BJ (cell line): ENCODE measurements around the gene NT5DC1. TPM values are rescaled to one million over a fixed set of nuclear protein-coding genes. Genes with fewer than 3 reads are reported as not detected.

Source experiments
- CTCF ChIA-PET: fragments of 350-600 bp; formaldehyde crosslinking; extraction: SDS; loops from one replicate; lab custom pipeline; 2021; ENCODE audit warnings: antibody characterized with exemption, inconsistent platforms; lab: Yijun Ruan, JAX
- POLR2A ChIA-PET: fragments of 300-600 bp; sonication (Branson Sonifier 250); formaldehyde crosslinking; extraction: SDS; loops from one replicate; lab custom pipeline; 2021; ENCODE audit warnings: antibody characterized with exemption; lab: Charles Lee
- DNase-seq: peaks from one replicate; pipeline ENCODE4 v3.0.0-alpha.2; 2011; ENCODE audit warnings: low read depth
- H3K27me3 ChIP-seq: 2 replicates; pipeline ENCODE4 v1.6.0; 2011; ENCODE audit warnings: low read length; ENCODE audit not compliant: control insufficient read depth, insufficient read depth
- H3K36me3 ChIP-seq: 2 replicates; pipeline ENCODE4 v1.5.1; 2011; ENCODE audit warnings: low read length; ENCODE audit not compliant: control insufficient read depth, insufficient read depth
- H3K4me3 ChIP-seq: 2 replicates; pipeline ENCODE4 v1.5.1; 2011; ENCODE audit warnings: low read depth, mild to moderate bottlenecking, control low read depth, low read length
- polyA plus RNA-seq: library from polyadenylated mRNA; depleted of rRNA; stranded (reverse); fragments of >200 nt; gene quantifications from 2 replicates; pipeline ENCODE4 v1.2.3, GENCODE V29; 2011
- TF ChIP-seq, protein P1 (sequence below): IDR thresholded peaks from 2 replicates; pipeline ENCODE4 v1.5.1; 2011; ENCODE audit warnings: low read depth, mild to moderate bottlenecking, control low read depth, inconsistent platforms, low read length, moderate library complexity; ENCODE audit not compliant: insufficient read depth

Gene NT5DC1
- polyA plus RNA-seq, 1 experiment, result 12.3 TPM

DNA sequence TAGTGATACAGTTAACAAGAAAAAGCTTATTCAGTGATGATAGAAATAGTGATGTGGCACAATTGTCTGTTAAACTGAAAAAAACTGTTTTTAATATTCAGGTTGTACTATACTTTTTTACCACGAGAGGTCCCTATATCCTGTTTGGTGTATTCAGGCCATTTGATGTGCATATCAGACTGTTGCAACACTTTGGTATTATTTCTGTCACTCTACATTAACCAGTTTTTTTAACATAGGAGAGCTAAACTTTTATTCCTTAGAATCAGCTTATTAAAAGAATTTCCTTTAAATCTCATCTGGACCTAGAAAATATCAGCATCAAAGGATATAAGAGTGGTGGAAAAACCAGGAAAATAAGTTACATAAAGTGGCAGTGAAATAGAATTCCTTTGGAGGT, 116.4 kb downstream of the NT5DC1 start:
- CTCF ChIA-PET, result interaction anchor here (0.8 to 6.0 kb wide), 18 partner anchors 8 to 431 kb away, joined by 3 to 48 read pairs (median 4); partner anchors contain the start of gene TSPYL1

DNA sequence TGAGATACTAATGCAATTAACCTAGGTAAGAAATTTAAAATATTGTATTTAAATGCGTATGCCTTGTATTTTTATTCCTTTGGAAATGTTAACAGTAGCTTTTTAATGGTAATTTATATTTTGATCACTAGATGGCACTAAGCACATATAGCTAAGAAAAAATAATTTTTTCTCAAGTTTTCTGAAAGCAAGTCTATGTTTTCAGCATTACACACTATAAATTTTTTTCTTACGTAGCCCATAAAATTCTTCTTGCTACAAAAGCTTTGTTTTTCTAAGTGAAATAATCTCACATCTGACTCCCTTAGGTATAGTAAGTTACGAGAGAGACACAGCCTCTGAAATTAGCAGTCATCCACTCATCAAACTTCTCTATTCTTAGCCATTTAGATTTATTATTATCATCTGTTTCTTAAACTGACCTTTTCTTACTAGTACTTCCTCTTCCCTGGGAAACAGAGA, 117.5 kb downstream of the NT5DC1 start:
- POLR2A ChIA-PET, result no interaction called here
- H3K4me3 ChIP-seq, result no peak overlapping the region
- no peaks in the 10 kb centered on the region for H3K27me3 ChIP-seq
- TF ChIP-seq, protein P1, sequence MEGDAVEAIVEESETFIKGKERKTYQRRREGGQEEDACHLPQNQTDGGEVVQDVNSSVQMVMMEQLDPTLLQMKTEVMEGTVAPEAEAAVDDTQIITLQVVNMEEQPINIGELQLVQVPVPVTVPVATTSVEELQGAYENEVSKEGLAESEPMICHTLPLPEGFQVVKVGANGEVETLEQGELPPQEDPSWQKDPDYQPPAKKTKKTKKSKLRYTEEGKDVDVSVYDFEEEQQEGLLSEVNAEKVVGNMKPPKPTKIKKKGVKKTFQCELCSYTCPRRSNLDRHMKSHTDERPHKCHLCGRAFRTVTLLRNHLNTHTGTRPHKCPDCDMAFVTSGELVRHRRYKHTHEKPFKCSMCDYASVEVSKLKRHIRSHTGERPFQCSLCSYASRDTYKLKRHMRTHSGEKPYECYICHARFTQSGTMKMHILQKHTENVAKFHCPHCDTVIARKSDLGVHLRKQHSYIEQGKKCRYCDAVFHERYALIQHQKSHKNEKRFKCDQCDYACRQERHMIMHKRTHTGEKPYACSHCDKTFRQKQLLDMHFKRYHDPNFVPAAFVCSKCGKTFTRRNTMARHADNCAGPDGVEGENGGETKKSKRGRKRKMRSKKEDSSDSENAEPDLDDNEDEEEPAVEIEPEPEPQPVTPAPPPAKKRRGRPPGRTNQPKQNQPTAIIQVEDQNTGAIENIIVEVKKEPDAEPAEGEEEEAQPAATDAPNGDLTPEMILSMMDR, result peak; percentile 39
- CTCF ChIA-PET, result interaction anchor here (0.6 to 6.0 kb wide), 14 partner anchors 11 to 430 kb away, joined by 3 to 48 read pairs (median 7); partner anchors contain the start of gene TSPYL1
- no peaks in the 10 kb centered on the region for H3K36me3 ChIP-seq
- DNase-seq, result no peak

More for the DNA sequence above, 116.4 kb downstream of the NT5DC1 start:
- TF ChIP-seq, protein P1, result peak; percentile 49
- H3K27me3 ChIP-seq, result no peaks in the 10 kb centered on the region
- POLR2A ChIA-PET, result no interaction called here
- H3K36me3 ChIP-seq, result no peaks in the 10 kb centered on the region
- DNase-seq, result no peak
- H3K4me3 ChIP-seq, result no peak overlapping the region

DNA sequence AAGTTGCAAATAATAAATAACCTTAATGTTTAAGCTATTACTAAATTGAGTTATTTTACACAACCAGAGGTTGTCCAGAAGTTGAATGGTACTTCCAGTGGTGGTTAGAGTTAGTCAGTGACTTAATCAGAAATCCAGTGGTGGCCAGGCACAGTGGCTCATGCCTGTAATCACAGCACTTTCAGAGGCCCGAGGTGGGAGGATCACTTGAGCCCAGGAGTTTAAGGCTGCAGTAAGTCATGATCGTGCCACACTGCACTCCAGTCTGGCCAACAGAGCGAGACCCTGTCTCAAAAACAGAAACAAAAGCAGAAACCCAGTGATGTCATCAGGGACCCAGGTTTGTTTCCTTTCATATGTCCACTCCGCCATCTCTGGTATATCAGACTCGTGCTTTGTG, 118.2 kb downstream of the NT5DC1 start:
- no peaks in the 10 kb centered on the region for H3K27me3 ChIP-seq
- ChIA-PET POLR2A (no interaction called here), CTCF (interaction anchor here (1.1 to 6.0 kb wide), 8 partner anchors 10 to 429 kb away, joined by 3 to 48 read pairs (median 11); no protein-coding TSS in a partner anchor)
- TF ChIP-seq, protein P1, result no peak
- H3K36me3 ChIP-seq, result no peaks in the 10 kb centered on the region
- no peak overlapping the region for H3K4me3 ChIP-seq
- no peak for DNase-seq

DNA sequence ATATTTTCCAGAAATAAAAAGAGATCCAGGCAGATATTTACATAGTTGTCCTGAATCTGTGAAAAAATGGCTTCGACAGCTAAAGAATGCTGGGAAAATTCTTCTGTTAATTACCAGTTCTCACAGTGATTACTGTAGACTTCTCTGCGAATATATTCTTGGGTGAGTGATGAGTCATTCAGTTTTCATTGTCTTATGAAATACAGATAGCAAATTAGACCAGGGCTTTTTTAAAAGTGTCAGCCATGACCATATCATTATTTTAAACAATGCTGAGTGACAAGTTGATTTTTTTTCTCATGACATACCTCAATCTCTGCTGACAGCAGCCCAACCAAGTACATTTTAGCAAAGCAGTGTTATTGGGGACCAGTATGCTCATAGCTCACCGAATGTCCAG, 120.4 kb downstream of the NT5DC1 start:
- no peak for DNase-seq
- POLR2A ChIA-PET, result no interaction called here
- no peaks in the 10 kb centered on the region for H3K27me3 ChIP-seq

DNA sequence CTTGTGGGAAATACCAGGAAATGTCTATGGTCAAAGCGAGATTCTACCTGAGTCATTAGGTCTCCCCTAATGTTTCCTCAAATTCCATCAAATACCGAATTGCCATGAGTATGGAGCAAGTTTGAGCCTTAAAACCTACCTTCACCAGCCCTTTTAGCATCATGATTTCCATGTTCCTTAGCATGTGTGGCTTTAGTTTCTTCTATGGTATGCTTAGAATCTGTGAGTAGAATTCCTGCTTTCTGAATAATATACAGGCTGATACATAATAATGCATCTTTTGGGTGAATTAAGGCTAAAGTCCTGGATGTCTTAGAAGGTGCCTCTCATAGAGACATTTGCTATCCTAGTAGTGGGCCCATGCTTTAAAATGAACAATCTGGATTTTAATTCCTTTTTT, 121.3 kb downstream of the NT5DC1 start:
- ChIA-PET POLR2A (no interaction called here), CTCF (interaction anchor here (6.0 kb wide), 1 partner anchor 47 kb away, joined by 48 read pairs; no protein-coding TSS in a partner anchor)
- Histone ChIP-seq H3K4me3 (no peak overlapping the region), H3K27me3 (no peaks in the 10 kb centered on the region), H3K36me3 (no peaks in the 10 kb centered on the region)
- DNase-seq, result no peak
- TF ChIP-seq, protein P1, result no peak

More for the DNA sequence above, 120.4 kb downstream of the NT5DC1 start:
- Histone ChIP-seq H3K4me3 (no peak overlapping the region), H3K36me3 (no peaks in the 10 kb centered on the region)
- TF ChIP-seq, protein P1, result no peak
- CTCF ChIA-PET, result interaction anchor here (6.0 kb wide), 1 partner anchor 47 kb away, joined by 48 read pairs; no protein-coding TSS in a partner anchor
